ENCODE results near the gene HNRNPD.

- TF ChIP-seq IRF1 (CRISPR knock-in tag; IDR thresholded peaks at IDR 0.05) (no peak), USF1 (CRISPR knock-in tag; IDR thresholded peaks at IDR 0.05) (no peak), CTCF (IDR thresholded peaks at IDR 0.05) (no peak), KAT7 (CRISPR knock-in tag; IDR thresholded peaks at IDR 0.05; ENCODE audit: borderline replicate concordance) (no peak), TEAD4 (CRISPR knock-in tag; IDR thresholded peaks at IDR 0.05) (no peak), SOX15 (CRISPR knock-in tag; IDR thresholded peaks at IDR 0.05) (no peak), TP53 (CRISPR knock-in tag; IDR thresholded peaks at IDR 0.05) (no peak), MAX (CRISPR knock-in tag; IDR thresholded peaks at IDR 0.05) (no peak), ESRRA (CRISPR knock-in tag; IDR thresholded peaks at IDR 0.05; ENCODE audit: borderline replicate concordance) (no peak), FOXP1 (CRISPR knock-in tag; IDR thresholded peaks at IDR 0.05; ENCODE audit: borderline replicate concordance) (no peak)
Measured at GRCh38 chr4:82376109-82376508, 2.3 kb upstream of the HNRNPD start.

Measured in WTC11 (cell line).